Liver (tissue), 9 donors: ENCODE measurements around the gene INPP4B. TPM values are rescaled to one million over a fixed set of nuclear protein-coding genes. Genes with fewer than 3 reads are reported as not detected.

Source experiments
- DNase-seq: peaks from one replicate; pipeline ENCODE4 v3.0.0-alpha.2; 2017; ENCODE audit warnings: low spot score
- H3K27ac ChIP-seq, 2 donors: one replicate each; pipeline ENCODE4 v1.7.0; 2013; ENCODE audit warnings: inconsistent platforms in 2 of 2, low read length in 2 of 2, control low read depth in 1 of 2, low read depth in 1 of 2, mild to moderate bottlenecking in 1 of 2
- H3K27me3 ChIP-seq, 4 donors: one replicate each; pipeline versions ENCODE4 v1.6.1 to v1.7.0; 2013; ENCODE audit warnings: low read length in 3 of 4, inconsistent platforms in 1 of 4, mild to moderate bottlenecking in 1 of 4, moderate library complexity in 1 of 4; ENCODE audit not compliant: control insufficient read depth in 4 of 4, insufficient read depth in 4 of 4
- H3K36me3 ChIP-seq, 4 donors: one replicate each; pipeline versions ENCODE4 v1.6.1 to v1.7.0; 2013; ENCODE audit warnings: low read length in 3 of 4, mild to moderate bottlenecking in 3 of 4, low read depth in 1 of 4, moderate library complexity in 1 of 4; ENCODE audit not compliant: control insufficient read depth in 4 of 4, insufficient read depth in 3 of 4
- H3K4me1 ChIP-seq, 4 donors: one replicate each; pipeline versions ENCODE4 v1.6.1 to v1.7.0; 2013; ENCODE audit warnings: low read length in 3 of 4, mild to moderate bottlenecking in 3 of 4, moderate library complexity in 1 of 4; ENCODE audit not compliant: control insufficient read depth in 4 of 4, insufficient read depth in 4 of 4
- H3K4me3 ChIP-seq, 3 donors: one replicate each; pipeline versions ENCODE4 v1.6.1 to v1.7.0; 2013; ENCODE audit warnings: low read length in 3 of 3, control low read depth in 1 of 3, low read depth in 1 of 3, mild to moderate bottlenecking in 1 of 3
- H3K9ac ChIP-seq, 2 donors: one replicate each; pipeline ENCODE4 v1.7.0; 2013; ENCODE audit warnings: low read length in 2 of 2, mild to moderate bottlenecking in 2 of 2, moderate library complexity in 2 of 2, control low read depth in 1 of 2, low read depth in 1 of 2
- H3K9me3 ChIP-seq, 4 donors: one replicate each; pipeline versions ENCODE4 v1.6.1 to v1.7.0; 2013; ENCODE audit warnings: low read length in 3 of 4; ENCODE audit not compliant: control insufficient read depth in 4 of 4
- ATF3 ChIP-seq: IDR thresholded peaks from 2 replicates; pipeline ENCODE4 v1.6.1; 2016; ENCODE audit warnings: antibody characterized with exemption
- CTCF ChIP-seq: fragments of 150-350 bp; IDR thresholded peaks from 2 replicates; pipeline ENCODE4 v1.5.1; 2017; ENCODE audit warnings: improper control_type of control experiment, low read depth, low read length; ENCODE audit not compliant: missing input control
- EGR1 ChIP-seq, 2 donors: IDR thresholded peaks; 2 replicates each; pipeline ENCODE4 v1.6.1; 2016 to 2018; ENCODE audit warnings: antibody characterized with exemption in 2 of 2, low read depth in 2 of 2
- FOXA1 ChIP-seq: IDR thresholded peaks from 2 replicates; pipeline ENCODE4 v1.6.1; 2016; ENCODE audit warnings: antibody characterized with exemption
- FOXA2 ChIP-seq: IDR thresholded peaks from 2 replicates; pipeline ENCODE4 v1.6.1; 2016; ENCODE audit warnings: antibody characterized with exemption
- GABPA ChIP-seq, 2 donors: IDR thresholded peaks in 1 of 2; conservative IDR thresholded peaks in 1 of 2; 2 replicates each; pipeline ENCODE4 v1.6.1; 2016; ENCODE audit warnings: antibody characterized with exemption in 2 of 2, mild to moderate bottlenecking in 1 of 2, moderate library complexity in 1 of 2
- HNF4A ChIP-seq, 2 donors: conservative IDR thresholded peaks; 2 replicates each; pipeline ENCODE4 v1.6.1; 2016; ENCODE audit warnings: antibody characterized with exemption in 2 of 2, mild to moderate bottlenecking in 2 of 2
- HNF4G ChIP-seq: IDR thresholded peaks from 2 replicates; pipeline ENCODE4 v1.6.1; 2016; ENCODE audit warnings: antibody characterized with exemption
- JUND ChIP-seq, 2 donors: IDR thresholded peaks; 2 replicates each; pipeline ENCODE4 v1.6.1; 2016; ENCODE audit warnings: antibody characterized with exemption in 2 of 2
- NR2F2 ChIP-seq: IDR thresholded peaks from 2 replicates; pipeline ENCODE4 v1.6.1; 2016; ENCODE audit warnings: antibody characterized with exemption
- RAD21 ChIP-seq, 2 donors: IDR thresholded peaks; 2 replicates each; pipeline ENCODE4 v1.6.1; 2016; ENCODE audit warnings: antibody characterized with exemption in 2 of 2, mild to moderate bottlenecking in 2 of 2
- REST ChIP-seq: IDR thresholded peaks from 2 replicates; pipeline ENCODE4 v1.6.1; 2016; ENCODE audit warnings: antibody characterized with exemption, mild to moderate bottlenecking
- RXRA ChIP-seq, 2 donors: IDR thresholded peaks; 2 replicates each; pipeline ENCODE4 v1.6.1; 2017 to 2018; ENCODE audit warnings: antibody characterized with exemption in 2 of 2, mild to moderate bottlenecking in 1 of 2
- SP1 ChIP-seq: IDR thresholded peaks from 2 replicates; pipeline ENCODE4 v1.6.1; 2018; ENCODE audit warnings: antibody characterized with exemption, mild to moderate bottlenecking
- TAF1 ChIP-seq: conservative IDR thresholded peaks from 2 replicates; pipeline ENCODE4 v1.6.1; 2016; ENCODE audit warnings: antibody characterized with exemption, mild to moderate bottlenecking
- YY1 ChIP-seq: IDR thresholded peaks from 2 replicates; pipeline ENCODE4 v1.6.1; 2016; ENCODE audit warnings: antibody characterized with exemption, mild to moderate bottlenecking
- ZBTB33 ChIP-seq: IDR thresholded peaks from 2 replicates; pipeline ENCODE4 v1.6.1; 2016; ENCODE audit warnings: antibody characterized with exemption
- WGBS: extraction: QIAGEN DNeasy Blood & Tissue Kit; methylation state at CpG from one replicate; pipeline ENCODE4 v1.1.7; 2013; 5-methylcytosine and 5-hydroxymethylcytosine counted together
- polyA plus RNA-seq, 2 donors: library from polyadenylated mRNA; stranded (reverse) in 1 of 2; unstranded in 1 of 2; fragments of 200-250 nt in 1 of 2; fragments of >200 nt in 1 of 2; fragmentation: Nextera tagmentation in 1 of 2; extraction: Ambion mirVana in 1 of 2; gene quantifications; one replicate each; pipeline versions ENCODE4 v1.2.1 to v1.2.3, GENCODE V29; 2013 to 2015
- total RNA-seq, 2 donors: library from RNA; depleted of rRNA; stranded (reverse); fragments of >200 nt; gene quantifications; one replicate each; pipeline ENCODE4 v1.2.3, GENCODE V29; 2014
- TF ChIP-seq, protein P1 (sequence below): IDR thresholded peaks from 2 replicates; pipeline ENCODE4 v1.6.1; 2016; ENCODE audit warnings: antibody characterized with exemption
- donor health status: healthy.
- donor health status: healthy.
- donor health status: healthy.
- donor health status: healthy.
- donor health status: healthy.

Gene INPP4B
- total and polyA plus RNA-seq, 4 donors = 0.43 to 2.8 (median 1.6) TPM

DNA sequence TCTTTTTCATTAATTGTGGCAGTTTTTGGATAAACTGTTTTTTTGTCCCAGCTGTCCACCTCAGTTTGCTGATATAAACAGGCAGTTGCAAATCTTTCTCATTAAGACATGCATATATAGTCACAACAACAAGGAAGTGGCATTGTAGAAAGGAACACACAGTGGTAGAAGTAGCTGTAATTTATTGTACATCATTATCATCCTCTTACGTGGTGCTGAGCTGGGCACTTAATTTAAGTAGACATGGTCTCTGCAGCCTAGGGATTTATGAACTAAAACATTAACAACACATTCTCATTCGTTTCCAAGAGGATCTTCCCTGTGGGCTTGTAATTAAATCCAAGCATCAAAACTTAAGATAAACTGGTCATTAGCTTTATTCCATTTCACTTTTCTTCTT, 500.2 kb downstream of the INPP4B start:
- WGBS = 79% methylated on average over 2 of the region's 2 CpGs
- Histone ChIP-seq H3K4me1 (no peaks in the 10 kb centered on the region), H3K9me3 (no peaks in the 10 kb centered on the region), H3K9ac (no peak overlapping the region), H3K4me3 (no peak overlapping the region), H3K36me3 (peaks cover 0 to 1% (median 0%) of the 10 kb centered on the region in 4 donors), H3K27ac (no peak overlapping the region), H3K27me3 (no peaks in the 10 kb centered on the region)
- TF ChIP-seq YY1 (no peak), RXRA (IDR thresholded peaks at IDR 0.05) (no peak), JUND (IDR thresholded peaks at IDR 0.05) (no peak), FOXA1 (no peak), GABPA (IDR thresholded peaks at IDR 0.05 in 1 of 2, conservative IDR thresholded peaks at IDR 0.05 in 1 of 2) (no peak), EGR1 (IDR thresholded peaks at IDR 0.05; ENCODE audit: low read depth in 2 of 2) (no peak), CTCF (no peak), HNF4A (conservative IDR thresholded peaks at IDR 0.05) (no peak), ZBTB33 (no peak), FOXA2 (no peak), HNF4G (no peak)
- TF ChIP-seq, protein P1, sequence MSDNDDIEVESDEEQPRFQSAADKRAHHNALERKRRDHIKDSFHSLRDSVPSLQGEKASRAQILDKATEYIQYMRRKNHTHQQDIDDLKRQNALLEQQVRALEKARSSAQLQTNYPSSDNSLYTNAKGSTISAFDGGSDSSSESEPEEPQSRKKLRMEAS = no peak
- DNase-seq = no peak

DNA sequence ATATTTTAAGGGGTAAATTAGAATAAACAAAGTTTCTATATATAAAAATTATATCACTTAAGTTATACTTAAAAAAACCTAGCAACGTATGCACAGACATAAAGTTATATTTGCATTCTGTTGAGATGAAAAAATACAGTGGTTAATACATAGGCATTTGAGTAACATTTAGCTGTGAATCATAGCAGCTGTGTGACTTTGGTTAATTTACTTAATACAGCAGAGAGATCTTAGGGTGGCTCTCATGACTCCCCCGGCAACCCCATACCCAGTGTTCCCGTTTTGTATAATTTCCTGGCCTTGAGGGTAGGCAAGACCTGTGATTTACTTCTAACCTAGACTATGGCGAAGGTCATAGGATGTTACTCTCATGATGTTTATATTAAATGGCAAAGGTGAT, 504.8 kb downstream of the INPP4B start:
- Histone ChIP-seq H3K27ac (no peak overlapping the region), H3K4me3 (no peak overlapping the region), H3K27me3 (no peaks in the 10 kb centered on the region), H3K9me3 (peaks cover 0 to under 1% (median 0%) of the 10 kb centered on the region in 4 donors), H3K4me1 (no peaks in the 10 kb centered on the region), H3K36me3 (peaks cover 0 to 1% (median 0%) of the 10 kb centered on the region in 4 donors), H3K9ac (no peak overlapping the region)
- 96% methylated on average over 4 of the region's 4 CpGs for WGBS
- TF ChIP-seq GABPA (IDR thresholded peaks at IDR 0.05 in 1 of 2, conservative IDR thresholded peaks at IDR 0.05 in 1 of 2) = no peak
- TF ChIP-seq FOXA1 = no peak
- TF ChIP-seq ZBTB33 = no peak
- TF ChIP-seq EGR1 (IDR thresholded peaks at IDR 0.05; ENCODE audit: low read depth in 2 of 2) = no peak
- TF ChIP-seq JUND (IDR thresholded peaks at IDR 0.05) = no peak
- no peak for TF ChIP-seq TAF1
- TF ChIP-seq HNF4A (conservative IDR thresholded peaks at IDR 0.05) = no peak
- TF ChIP-seq, protein P1 = no peak
- no peak for TF ChIP-seq HNF4G
- TF ChIP-seq NR2F2 = no peak
- no peak for TF ChIP-seq SP1
- no peak for TF ChIP-seq ATF3
- no peak for TF ChIP-seq CTCF
- no peak for TF ChIP-seq FOXA2
- TF ChIP-seq YY1 = no peak
- TF ChIP-seq REST = no peak
- TF ChIP-seq RAD21 (IDR thresholded peaks at IDR 0.05) = no peak
- TF ChIP-seq RXRA (IDR thresholded peaks at IDR 0.05) = no peak
- no peak for DNase-seq
